DOHH2 (cell line): ENCODE results near the gene OR51A2.

Experiments used
- EZH2phosphoT487 ChIP-seq: fragments of 200-600 bp; sonication (generic); IDR thresholded peaks from 2 replicates; pipeline ENCODE4 v1.6.1; 2017; ENCODE audit warnings: borderline replicate concordance, mild to moderate bottlenecking, antibody characterized with exemption, low read length, moderate library complexity, mixed read lengths
- TF ChIP-seq, protein P1 (sequence below): fragments of 200-600 bp; sonication (generic); IDR thresholded peaks from one replicate; pipeline ENCODE4 v1.5.1; 2014; ENCODE audit warnings: antibody characterized with exemption, mild to moderate bottlenecking, low read depth, low read length; ENCODE audit not compliant: poor library complexity, severe bottlenecking

DNA sequence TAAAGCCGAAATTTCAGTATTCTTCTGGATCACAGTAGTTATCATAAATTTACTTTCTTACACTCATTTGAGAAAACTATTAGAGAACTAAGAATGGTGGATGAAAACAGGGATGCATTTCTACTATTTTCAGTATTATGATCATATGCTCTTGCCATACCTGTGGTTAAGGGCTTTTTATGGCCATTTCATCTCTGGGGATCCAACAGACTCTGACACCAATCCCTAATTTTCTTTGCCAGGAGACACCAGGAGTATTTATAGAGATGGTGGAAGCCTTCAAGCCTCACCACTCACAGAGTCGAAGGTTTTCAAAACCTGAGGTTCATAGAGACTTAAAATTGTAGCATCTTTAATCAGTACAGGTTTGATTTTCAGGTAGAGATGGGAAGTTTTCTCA lies 39.0 kb upstream of the OR51A2 start, which contains the start of gene OR51L1:
- TF ChIP-seq, protein P1, sequence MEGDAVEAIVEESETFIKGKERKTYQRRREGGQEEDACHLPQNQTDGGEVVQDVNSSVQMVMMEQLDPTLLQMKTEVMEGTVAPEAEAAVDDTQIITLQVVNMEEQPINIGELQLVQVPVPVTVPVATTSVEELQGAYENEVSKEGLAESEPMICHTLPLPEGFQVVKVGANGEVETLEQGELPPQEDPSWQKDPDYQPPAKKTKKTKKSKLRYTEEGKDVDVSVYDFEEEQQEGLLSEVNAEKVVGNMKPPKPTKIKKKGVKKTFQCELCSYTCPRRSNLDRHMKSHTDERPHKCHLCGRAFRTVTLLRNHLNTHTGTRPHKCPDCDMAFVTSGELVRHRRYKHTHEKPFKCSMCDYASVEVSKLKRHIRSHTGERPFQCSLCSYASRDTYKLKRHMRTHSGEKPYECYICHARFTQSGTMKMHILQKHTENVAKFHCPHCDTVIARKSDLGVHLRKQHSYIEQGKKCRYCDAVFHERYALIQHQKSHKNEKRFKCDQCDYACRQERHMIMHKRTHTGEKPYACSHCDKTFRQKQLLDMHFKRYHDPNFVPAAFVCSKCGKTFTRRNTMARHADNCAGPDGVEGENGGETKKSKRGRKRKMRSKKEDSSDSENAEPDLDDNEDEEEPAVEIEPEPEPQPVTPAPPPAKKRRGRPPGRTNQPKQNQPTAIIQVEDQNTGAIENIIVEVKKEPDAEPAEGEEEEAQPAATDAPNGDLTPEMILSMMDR = no peak
- TF ChIP-seq EZH2phosphoT487 = no peak
